ENCODE data around the gene IP6K1. TPM values are rescaled to one million over a fixed set of nuclear protein-coding genes. Genes with fewer than 3 reads are reported as not detected.

The IP6K1 gene
- total RNA-seq, 1 donor from 2014 or later = 46.4 TPM

- Mint-ChIP-seq H3K4me1 (no peaks in the 10 kb centered on the region), H3K27ac (no peak overlapping the region), H3K27me3 (ENCODE audit: low read depth) (no peaks in the 10 kb centered on the region), H3K4me3 (no peak overlapping the region), H3K36me3 (peaks cover 30% of the 10 kb centered on the region), H3K9me3 (no peaks in the 10 kb centered on the region)
- TF ChIP-seq, protein P1, sequence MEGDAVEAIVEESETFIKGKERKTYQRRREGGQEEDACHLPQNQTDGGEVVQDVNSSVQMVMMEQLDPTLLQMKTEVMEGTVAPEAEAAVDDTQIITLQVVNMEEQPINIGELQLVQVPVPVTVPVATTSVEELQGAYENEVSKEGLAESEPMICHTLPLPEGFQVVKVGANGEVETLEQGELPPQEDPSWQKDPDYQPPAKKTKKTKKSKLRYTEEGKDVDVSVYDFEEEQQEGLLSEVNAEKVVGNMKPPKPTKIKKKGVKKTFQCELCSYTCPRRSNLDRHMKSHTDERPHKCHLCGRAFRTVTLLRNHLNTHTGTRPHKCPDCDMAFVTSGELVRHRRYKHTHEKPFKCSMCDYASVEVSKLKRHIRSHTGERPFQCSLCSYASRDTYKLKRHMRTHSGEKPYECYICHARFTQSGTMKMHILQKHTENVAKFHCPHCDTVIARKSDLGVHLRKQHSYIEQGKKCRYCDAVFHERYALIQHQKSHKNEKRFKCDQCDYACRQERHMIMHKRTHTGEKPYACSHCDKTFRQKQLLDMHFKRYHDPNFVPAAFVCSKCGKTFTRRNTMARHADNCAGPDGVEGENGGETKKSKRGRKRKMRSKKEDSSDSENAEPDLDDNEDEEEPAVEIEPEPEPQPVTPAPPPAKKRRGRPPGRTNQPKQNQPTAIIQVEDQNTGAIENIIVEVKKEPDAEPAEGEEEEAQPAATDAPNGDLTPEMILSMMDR (IDR thresholded peaks at IDR 0.05; ENCODE audit: unreplicated experiment) = no peak
- no peak for DNase-seq (ENCODE audit: low spot score in 2 of 2, unreplicated experiment in 2 of 2)
Measured at GRCh38 chr3:49738067-49738713, 48.2 kb downstream of the IP6K1 start.

DNA sequence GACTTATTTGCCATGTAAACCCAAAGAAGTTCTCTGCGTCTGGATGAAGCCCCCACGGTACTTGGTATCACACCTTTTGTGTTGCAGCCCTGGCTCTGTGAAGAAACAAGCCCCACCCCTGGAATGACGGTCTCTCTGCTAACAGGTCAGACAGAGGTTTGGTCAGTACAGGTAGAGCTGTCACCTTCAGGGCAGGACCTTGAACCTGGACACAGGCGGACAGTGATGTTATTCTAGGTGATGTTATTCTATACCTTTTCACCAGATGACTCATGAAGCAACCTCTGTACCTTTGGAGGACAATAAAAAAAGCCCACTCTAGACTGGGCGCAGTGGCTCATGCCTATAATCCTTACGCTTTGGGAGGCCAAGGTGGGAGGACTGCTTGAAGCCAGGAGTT lies 51.6 kb downstream of the IP6K1 start:
- Mint-ChIP-seq H3K36me3 (peaks cover 43% of the 10 kb centered on the region), H3K4me1 (no peaks in the 10 kb centered on the region), H3K9me3 (no peaks in the 10 kb centered on the region), H3K4me3 (no peak overlapping the region), H3K27me3 (ENCODE audit: low read depth) (no peaks in the 10 kb centered on the region), H3K27ac (no peak overlapping the region)
- no peak for DNase-seq (ENCODE audit: low spot score in 2 of 2, unreplicated experiment in 2 of 2)
- TF ChIP-seq, protein P1 (IDR thresholded peaks at IDR 0.05; ENCODE audit: unreplicated experiment) = no peak

GRCh38 chr3:49733551-49733950 lies 52.8 kb downstream of the IP6K1 start:
- peaks cover 42% of the 10 kb centered on the region for H3K36me3 Mint-ChIP-seq
- H3K4me1 Mint-ChIP-seq = no peaks in the 10 kb centered on the region
- no peak for DNase-seq (ENCODE audit: low spot score in 2 of 2, unreplicated experiment in 2 of 2)
- no peak overlapping the region for H3K4me3 Mint-ChIP-seq
- H3K27me3 Mint-ChIP-seq (ENCODE audit: low read depth) = no peaks in the 10 kb centered on the region
- TF ChIP-seq, protein P1 (IDR thresholded peaks at IDR 0.05; ENCODE audit: unreplicated experiment) = no peak
- H3K9me3 Mint-ChIP-seq = no peaks in the 10 kb centered on the region
- H3K27ac Mint-ChIP-seq = no peak overlapping the region

DNA sequence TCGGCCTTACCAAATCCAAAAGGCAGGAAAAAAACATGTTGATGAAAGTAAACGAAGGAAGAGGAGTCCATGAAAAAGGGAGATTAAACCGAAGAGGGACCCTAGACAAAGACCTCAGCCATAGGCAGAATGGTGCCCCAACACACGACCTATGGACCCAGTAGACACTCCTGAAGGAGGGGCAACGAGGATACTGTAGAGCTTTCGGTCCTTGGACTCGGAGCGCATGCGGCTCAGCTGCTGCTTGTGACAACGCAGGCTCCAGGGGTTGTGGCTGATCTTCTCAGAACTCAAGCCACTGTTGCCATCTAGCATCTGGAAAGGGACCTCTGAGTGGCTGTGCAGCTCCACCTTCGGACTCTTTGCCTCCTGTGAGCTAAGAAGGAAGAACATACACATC lies 53.7 kb downstream of the IP6K1 start:
- Mint-ChIP-seq H3K9me3 (no peaks in the 10 kb centered on the region), H3K4me1 (no peaks in the 10 kb centered on the region), H3K36me3 (peaks cover 32% of the 10 kb centered on the region), H3K27me3 (ENCODE audit: low read depth) (no peaks in the 10 kb centered on the region), H3K4me3 (no peak overlapping the region), H3K27ac (no peak overlapping the region)
- DNase-seq (ENCODE audit: low spot score in 2 of 2, unreplicated experiment in 2 of 2) = no peak
- TF ChIP-seq, protein P1 (IDR thresholded peaks at IDR 0.05; ENCODE audit: unreplicated experiment) = no peak

GRCh38 chr3:49729966-49730609 lies 56.3 kb downstream of the IP6K1 start:
- Mint-ChIP-seq H3K36me3 (peaks cover 23% of the 10 kb centered on the region), H3K4me1 (no peaks in the 10 kb centered on the region), H3K27me3 (ENCODE audit: low read depth) (no peaks in the 10 kb centered on the region), H3K4me3 (no peak overlapping the region), H3K27ac (no peak overlapping the region), H3K9me3 (no peaks in the 10 kb centered on the region)
- TF ChIP-seq, protein P1 (IDR thresholded peaks at IDR 0.05; ENCODE audit: unreplicated experiment) = no peak
- no peak for DNase-seq (ENCODE audit: low spot score in 2 of 2, unreplicated experiment in 2 of 2)

All from mesothelial cell of epicardium (in vitro differentiated cells).